ENCODE results near the gene CANT1. TPM values are rescaled to one million over a fixed set of nuclear protein-coding genes. Genes with fewer than 3 reads are reported as not detected.

The CANT1 gene
- total and polyA plus RNA-seq, 2 of the 13 experiments (the other 11 are each of a cell fraction or from before 2014, with no cell fraction given) = 34.1 to 42.1 TPM

DNA sequence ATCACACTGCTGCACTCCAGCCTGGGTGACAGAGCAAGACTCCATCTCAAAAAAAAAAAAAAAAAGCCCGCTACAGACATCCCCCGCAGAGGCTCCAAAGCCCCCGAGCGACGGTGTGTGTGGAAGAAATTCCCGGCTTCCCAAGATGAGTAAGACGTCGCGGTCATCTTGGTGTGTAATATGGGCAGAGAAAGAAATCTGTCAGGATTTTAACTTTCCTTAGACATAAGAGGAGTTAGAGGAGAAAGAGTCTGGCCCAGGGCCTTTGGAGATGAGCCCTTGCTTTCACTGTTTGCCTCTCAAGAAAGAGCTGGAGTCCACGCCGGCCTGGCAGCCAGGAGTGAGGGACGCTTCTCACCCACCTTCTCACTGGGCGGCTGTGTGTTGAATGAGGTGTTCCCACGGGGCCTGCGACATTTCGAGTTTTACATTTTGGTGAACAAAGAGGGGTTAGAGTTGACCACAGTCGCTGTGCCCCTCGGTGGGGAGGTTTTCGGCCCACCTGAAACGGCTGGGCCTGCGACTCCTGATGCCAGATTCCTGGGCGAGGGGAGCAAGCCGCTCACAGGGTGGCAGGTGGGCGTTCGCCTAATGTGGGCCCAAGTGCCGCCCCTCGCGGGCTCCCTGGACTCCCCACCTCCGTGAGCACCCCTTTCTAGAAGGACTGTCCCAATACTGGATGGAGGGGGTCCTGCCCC, 32.3 kb upstream of the CANT1 start (continued):
- TF ChIP-seq, protein P1, sequence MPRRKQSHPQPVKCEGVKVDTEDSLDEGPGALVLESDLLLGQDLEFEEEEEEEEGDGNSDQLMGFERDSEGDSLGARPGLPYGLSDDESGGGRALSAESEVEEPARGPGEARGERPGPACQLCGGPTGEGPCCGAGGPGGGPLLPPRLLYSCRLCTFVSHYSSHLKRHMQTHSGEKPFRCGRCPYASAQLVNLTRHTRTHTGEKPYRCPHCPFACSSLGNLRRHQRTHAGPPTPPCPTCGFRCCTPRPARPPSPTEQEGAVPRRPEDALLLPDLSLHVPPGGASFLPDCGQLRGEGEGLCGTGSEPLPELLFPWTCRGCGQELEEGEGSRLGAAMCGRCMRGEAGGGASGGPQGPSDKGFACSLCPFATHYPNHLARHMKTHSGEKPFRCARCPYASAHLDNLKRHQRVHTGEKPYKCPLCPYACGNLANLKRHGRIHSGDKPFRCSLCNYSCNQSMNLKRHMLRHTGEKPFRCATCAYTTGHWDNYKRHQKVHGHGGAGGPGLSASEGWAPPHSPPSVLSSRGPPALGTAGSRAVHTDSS (CRISPR knock-in tag; conservative IDR thresholded peaks at IDR 0.05) = no peak
- TF ChIP-seq ZNF761 (CRISPR knock-in tag; conservative IDR thresholded peaks at IDR 0.05) (no peak), ZNF720 (CRISPR knock-in tag; IDR thresholded peaks at IDR 0.05) (no peak), SOX13 (IDR thresholded peaks at IDR 0.05) (no peak), SOX13 (CRISPR knock-in tag; conservative IDR thresholded peaks at IDR 0.05 in 1 of 2, IDR thresholded peaks at IDR 0.05 in 1 of 2) (no peak), ZNF670 (CRISPR knock-in tag; IDR thresholded peaks at IDR 0.05; ENCODE audit: borderline replicate concordance) (no peak), CBFB (CRISPR knock-in tag; IDR thresholded peaks at IDR 0.05) (no peak), ZNF34 (CRISPR knock-in tag; IDR thresholded peaks at IDR 0.05; ENCODE audit: borderline replicate concordance) (no peak), ZNF766 (CRISPR knock-in tag; IDR thresholded peaks at IDR 0.05; ENCODE audit: borderline replicate concordance) (no peak), ZNF878 (CRISPR knock-in tag; IDR thresholded peaks at IDR 0.05) (0 out of 2 replicates have a peak, but pooled peaks have one; percentile 58), ZNF768 (CRISPR knock-in tag; IDR thresholded peaks at IDR 0.05) (0 out of 2 replicates have a peak, but pooled peaks have one; percentile 7), SP140L (CRISPR knock-in tag; IDR thresholded peaks at IDR 0.05; ENCODE audit: borderline replicate concordance) (no peak), PHF5A (CRISPR knock-in tag; IDR thresholded peaks at IDR 0.05; ENCODE audit: low read depth, unreplicated experiment) (no peak), CREB1 (IDR thresholded peaks at IDR 0.05) (no peak), CREB1 (CRISPR knock-in tag; IDR thresholded peaks at IDR 0.05) (no peak), ZNF780A (CRISPR knock-in tag; IDR thresholded peaks at IDR 0.05) (no peak), NFYB (CRISPR knock-in tag; IDR thresholded peaks at IDR 0.05) (no peak), HNRNPUL1 (IDR thresholded peaks at IDR 0.05; ENCODE audit: low read depth, low read length) (no peak), ZNF776 (CRISPR knock-in tag; IDR thresholded peaks at IDR 0.05) (peak; percentile 52; the same call in 1 of the 2 replicates), CEBPG (CRISPR knock-in tag; IDR thresholded peaks at IDR 0.05) (no peak), PHF8 (CRISPR knock-in tag; IDR thresholded peaks at IDR 0.05) (no peak), ISX (CRISPR knock-in tag; conservative IDR thresholded peaks at IDR 0.05) (no peak), GABPB1 (CRISPR knock-in tag; IDR thresholded peaks at IDR 0.05) (0 out of 2 replicates have a peak, but pooled peaks have one; percentile 28), TP53 (CRISPR knock-in tag; conservative IDR thresholded peaks at IDR 0.05) (no peak)
- TF ChIP-seq, protein P2, sequence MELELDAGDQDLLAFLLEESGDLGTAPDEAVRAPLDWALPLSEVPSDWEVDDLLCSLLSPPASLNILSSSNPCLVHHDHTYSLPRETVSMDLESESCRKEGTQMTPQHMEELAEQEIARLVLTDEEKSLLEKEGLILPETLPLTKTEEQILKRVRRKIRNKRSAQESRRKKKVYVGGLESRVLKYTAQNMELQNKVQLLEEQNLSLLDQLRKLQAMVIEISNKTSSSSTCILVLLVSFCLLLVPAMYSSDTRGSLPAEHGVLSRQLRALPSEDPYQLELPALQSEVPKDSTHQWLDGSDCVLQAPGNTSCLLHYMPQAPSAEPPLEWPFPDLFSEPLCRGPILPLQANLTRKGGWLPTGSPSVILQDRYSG (CRISPR knock-in tag; IDR thresholded peaks at IDR 0.05) = no peak
- TF ChIP-seq, protein P3, sequence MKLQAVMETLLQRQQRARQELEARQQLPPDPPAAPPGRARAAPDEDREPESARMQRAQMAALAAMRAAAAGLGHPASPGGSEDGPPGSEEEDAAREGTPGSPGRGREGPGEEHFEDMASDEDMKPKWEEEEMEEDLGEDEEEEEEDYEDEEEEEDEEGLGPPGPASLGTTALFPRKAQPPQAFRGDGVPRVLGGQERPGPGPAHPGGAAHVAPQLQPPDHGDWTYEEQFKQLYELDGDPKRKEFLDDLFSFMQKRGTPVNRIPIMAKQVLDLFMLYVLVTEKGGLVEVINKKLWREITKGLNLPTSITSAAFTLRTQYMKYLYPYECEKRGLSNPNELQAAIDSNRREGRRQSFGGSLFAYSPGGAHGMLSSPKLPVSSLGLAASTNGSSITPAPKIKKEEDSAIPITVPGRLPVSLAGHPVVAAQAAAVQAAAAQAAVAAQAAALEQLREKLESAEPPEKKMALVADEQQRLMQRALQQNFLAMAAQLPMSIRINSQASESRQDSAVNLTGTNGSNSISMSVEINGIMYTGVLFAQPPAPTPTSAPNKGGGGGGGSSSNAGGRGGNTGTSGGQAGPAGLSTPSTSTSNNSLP (IDR thresholded peaks at IDR 0.05; ENCODE audit: low read depth, low read length) = no peak
- TF ChIP-seq, protein P4, sequence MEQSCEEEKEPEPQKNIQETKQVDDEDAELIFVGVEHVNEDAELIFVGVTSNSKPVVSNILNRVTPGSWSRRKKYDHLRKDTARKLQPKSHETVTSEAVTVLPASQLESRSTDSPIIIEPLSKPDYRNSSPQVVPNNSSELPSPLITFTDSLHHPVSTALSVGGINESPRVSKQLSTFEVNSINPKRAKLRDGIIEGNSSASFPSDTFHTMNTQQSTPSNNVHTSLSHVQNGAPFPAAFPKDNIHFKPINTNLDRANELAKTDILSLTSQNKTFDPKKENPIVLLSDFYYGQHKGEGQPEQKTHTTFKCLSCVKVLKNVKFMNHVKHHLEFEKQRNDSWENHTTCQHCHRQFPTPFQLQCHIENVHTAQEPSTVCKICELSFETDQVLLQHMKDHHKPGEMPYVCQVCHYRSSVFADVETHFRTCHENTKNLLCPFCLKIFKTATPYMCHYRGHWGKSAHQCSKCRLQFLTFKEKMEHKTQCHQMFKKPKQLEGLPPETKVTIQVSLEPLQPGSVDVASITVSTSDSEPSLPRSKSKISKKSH (CRISPR knock-in tag; IDR thresholded peaks at IDR 0.05; ENCODE audit: borderline replicate concordance) = no peak
